DMS53 (cell line): ENCODE results near the gene TMEM204.

ENCODE experiments used
- DNase-seq: peaks from one replicate; lab custom pipeline; 2025; lab: John Stamatoyannopoulos, UW

TMEM204 gene

GRCh38 chr16:1557576-1557975 is 24.1 kb downstream of the TMEM204 start:
- DNase-seq: no peak

DNA sequence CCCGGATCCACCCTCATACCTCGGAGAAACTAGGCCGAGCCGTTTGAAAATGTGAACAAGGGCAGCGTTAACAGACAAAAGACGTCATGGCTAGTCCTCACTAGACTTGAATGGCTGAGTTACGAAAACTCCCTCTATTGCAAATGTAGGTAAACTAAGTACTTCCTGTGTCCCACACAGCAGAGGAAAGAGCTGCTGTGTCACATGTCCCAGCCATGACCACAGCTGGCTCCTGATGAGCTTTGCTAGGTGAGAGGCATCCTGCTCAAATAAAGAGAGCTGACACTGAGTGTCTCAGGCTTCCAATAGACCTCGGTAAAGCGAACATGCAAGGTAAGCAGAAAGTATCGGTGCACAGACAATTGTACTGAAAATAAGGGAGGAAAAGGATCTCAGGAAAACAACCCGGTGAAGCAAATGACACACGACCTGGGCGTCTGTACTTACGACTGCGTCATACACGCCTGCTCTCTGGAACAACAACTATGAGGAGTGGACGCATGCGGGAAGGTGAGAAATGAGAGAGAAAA is 26.0 kb downstream of the TMEM204 start:
- no peak for DNase-seq

DNA sequence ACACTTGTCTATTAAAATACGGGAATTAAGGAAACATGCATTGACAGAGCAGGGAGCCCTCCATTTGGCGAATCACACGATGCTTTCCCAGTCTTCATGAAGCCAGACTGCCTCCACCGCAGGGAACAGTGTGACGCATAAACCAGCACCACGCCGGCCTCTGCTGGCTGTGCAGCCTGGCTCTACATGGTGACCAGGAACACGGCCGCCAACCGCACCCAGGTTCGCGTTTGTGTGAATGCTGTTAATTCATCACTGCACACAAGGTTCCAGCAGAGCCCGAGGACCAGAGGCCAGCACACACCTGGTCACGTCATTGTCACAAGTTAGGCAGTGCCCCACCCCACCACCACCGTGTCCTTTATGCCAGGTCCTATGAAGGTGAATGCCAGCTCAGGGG is 26.7 kb downstream of the TMEM204 start:
- DNase-seq: no peak

GRCh38 chr16:1560866-1561265 is 27.4 kb downstream of the TMEM204 start:
- no peak for DNase-seq

GRCh38 chr16:1561266-1561665 is 27.8 kb downstream of the TMEM204 start:
- no peak for DNase-seq

GRCh38 chr16:1561836-1562235 is 28.4 kb downstream of the TMEM204 start:
- no peak for DNase-seq

DNA sequence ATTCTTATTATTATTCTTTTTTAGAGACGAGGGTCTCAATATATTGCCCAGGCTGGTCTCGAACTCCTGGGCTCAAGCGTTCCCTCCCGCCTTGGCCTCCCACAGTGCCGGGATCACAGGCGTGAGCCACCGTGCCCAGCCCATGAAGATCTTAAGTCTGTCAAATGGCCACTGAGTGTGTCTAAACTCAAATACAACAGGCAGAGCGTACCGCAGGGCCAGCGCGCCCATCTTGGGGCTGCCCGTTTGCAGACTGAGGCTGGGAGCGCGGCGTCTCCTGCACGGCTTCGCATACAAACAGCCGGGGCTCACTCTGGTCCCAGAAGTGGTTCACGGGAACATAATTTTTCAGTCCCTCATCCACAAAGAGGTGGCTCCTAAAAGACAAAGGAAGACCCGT is 30.3 kb downstream of the TMEM204 start:
- no peak for DNase-seq

DNA sequence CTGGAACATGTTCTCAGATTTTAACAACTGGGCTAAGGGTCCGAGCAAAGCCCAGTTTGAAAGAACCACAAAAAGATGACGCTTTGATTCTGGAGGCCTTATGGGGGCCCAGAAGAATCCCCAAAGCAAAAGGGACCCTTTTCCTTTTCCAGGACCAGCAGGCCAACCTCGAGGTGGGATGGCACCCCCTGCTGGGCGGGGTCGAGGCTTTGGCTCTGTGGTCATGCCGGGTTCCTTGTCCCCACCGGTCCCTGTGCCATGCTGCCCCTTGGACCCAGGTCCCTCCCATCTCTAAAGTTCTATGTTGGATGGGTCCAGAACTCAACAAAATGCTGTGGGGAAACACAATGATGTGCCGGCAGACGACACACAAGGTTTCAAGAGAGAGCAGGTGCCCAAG is 30.9 kb downstream of the TMEM204 start:
- DNase-seq: no peak

DNA sequence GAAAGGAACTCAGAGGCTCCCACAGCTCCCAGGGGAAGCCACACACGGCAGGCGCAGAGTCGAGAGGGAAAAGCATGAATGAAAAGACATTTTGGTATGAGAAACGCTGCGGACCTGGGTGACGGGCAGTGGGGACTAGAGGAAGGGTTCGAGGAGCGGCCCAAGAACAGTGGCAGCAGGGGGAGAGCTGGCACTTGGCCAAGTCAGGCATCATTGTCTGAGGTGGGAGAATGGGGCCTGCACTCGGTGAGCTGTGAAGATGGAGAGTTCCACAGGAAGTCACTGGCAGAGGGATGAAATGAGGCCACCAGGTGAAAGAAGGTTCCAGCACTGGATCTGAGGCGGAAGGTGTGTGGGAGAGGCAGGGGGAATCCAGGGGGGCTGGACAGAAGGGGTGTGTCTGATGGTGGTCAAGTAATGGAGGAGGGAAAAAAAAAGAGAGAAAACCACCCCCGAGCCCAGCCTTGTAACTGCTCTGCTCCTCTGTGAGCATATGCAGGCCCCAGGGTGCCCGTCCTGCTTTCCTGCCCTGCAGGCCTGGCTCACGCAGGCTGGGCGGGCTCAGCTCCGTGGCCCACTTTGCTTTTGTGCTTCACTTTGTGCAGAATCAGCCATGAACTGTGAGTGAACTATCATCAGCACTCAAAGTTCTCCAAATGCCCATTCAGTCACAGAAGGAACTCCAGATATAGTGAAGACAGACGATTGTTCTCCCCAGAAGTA is 31.8 kb downstream of the TMEM204 start:
- no peak for DNase-seq

GRCh38 chr16:1567988-1568387 is 34.5 kb downstream of the TMEM204 start:
- no peak for DNase-seq

GRCh38 chr16:1571012-1571671 is 37.7 kb downstream of the TMEM204 start:
- DNase-seq: no peak

DNA sequence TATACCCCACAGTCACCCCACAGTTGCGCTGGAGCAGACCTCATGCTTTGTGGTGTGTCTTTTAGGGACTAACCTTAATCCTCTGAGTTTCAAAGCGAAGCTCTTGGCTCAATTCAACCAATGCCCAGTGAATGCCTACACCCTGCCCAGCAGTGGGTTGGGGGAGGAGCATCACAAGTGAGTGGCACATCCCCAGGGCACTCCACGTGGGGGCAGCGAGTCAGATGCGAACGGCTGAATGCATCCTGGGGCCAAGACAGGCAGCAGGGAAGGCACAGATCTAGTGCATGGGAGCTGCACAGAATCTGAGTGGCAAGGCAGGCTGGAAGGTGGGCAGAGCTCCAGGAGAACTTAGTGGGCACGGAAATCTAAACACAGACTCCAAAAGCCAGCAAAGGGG is 39.2 kb downstream of the TMEM204 start:
- no peak for DNase-seq

DNA sequence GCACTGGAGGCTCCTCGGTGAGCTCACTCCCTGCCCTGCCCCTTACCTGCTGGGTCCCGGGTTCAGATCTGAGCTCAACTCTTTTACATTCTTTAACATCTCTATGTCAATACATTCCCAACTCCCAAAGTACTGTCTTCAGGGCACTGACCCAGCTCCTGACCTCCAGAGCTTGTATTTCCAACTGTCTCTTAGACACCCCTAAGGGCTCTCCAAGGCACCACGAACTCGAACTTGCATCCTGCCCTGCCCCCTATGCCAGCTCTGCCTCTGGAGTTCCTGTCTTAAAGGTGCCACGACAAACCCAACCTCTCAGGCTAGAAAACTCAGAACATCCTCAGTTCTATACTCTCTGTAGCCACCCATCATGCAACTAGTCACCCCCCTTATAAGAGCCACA is 39.8 kb downstream of the TMEM204 start:
- DNase-seq: no peak

GRCh38 chr16:1575578-1575977 is 42.1 kb downstream of the TMEM204 start:
- DNase-seq: no peak

GRCh38 chr16:1579214-1579613 is 45.7 kb downstream of the TMEM204 start:
- no peak for DNase-seq

GRCh38 chr16:1580256-1580655 is 46.8 kb downstream of the TMEM204 start:
- no peak for DNase-seq

GRCh38 chr16:1580956-1581355 is 47.5 kb downstream of the TMEM204 start:
- DNase-seq: peak; percentile 28

DNA sequence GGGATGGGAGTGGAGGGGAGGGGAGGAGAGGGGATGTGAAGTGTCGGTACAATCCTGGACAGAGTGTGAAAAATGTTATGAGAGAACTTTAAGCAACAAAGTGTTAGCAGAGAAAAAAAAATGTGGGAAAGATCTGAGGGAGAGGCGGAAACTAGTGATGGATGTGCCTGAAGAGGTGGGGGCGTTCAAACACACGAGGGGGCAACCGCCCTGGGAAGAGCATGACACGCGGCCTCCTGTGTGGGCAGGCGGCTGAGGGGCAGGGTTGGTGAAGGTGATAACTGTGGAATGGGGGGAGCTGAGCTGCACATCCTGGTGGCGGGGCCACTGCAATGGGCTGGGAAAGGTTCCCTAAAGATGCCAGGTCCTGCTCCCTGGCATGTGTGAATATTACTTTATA is 48.3 kb downstream of the TMEM204 start:
- DNase-seq: no peak

GRCh38 chr16:1583180-1583579 is 49.7 kb downstream of the TMEM204 start:
- DNase-seq: no peak

DNA sequence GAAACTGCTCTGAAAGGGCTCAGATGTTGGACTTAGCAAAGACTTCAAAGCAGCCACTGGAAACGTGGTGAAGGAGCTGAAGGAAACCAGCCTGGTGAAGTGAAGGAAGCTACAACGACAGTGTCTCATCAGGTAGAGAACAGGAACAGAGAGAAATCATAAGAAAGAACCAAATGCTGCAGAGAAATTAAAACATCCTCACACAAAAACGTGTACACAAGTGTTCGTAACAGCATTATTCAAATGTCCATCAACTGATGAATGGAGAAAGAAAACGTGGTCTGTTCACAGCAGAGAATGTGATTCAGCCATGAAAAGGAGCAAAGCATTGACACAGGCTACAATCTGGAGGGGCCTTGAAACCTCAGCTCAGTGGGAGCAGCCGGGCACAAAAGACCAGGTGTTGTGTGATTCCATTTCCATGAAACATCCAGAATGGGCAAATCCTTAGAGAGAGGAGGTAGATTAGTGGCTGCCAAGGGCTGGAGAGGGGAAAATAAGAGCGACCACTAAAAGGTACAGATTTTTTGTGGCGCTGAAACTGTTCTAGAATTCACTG is 51.5 kb downstream of the TMEM204 start:
- DNase-seq: no peak

DNA sequence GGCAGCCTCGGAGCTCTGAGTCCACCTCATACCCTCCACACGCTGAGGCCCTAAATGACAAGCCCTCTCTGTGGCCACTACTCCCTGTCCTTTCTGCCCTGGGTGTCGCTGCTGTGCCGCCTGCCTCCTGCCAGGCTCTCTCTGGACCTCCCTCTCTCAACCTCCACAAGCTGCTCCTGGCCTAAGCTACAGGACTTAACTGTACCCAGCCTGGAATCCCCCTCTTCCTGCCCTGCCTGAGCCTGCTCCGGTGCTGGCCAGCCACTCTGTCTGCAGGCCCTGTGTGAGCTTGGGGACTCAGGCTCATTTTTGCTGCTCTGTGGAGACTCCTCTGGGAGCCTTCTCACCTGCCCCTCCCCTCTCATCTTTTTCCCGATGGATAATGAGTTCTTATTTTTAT is 56.9 kb downstream of the TMEM204 start:
- DNase-seq: no peak

GRCh38 chr16:1590930-1591705 is 57.7 kb downstream of the TMEM204 start:
- DNase-seq: peak; percentile 53

- peak; percentile 98 for DNase-seq
These were observed 59.0 kb downstream of the TMEM204 start for GRCh38 chr16:1592446-1592845.
